Measurements from ENCODE around the gene ARSD.
"Not testable (repeated sequence)": the region's sequence is repeated elsewhere in the genome, so short reads cannot be mapped to it uniquely, and the experiment has no call there.

Gene ARSD

DNA sequence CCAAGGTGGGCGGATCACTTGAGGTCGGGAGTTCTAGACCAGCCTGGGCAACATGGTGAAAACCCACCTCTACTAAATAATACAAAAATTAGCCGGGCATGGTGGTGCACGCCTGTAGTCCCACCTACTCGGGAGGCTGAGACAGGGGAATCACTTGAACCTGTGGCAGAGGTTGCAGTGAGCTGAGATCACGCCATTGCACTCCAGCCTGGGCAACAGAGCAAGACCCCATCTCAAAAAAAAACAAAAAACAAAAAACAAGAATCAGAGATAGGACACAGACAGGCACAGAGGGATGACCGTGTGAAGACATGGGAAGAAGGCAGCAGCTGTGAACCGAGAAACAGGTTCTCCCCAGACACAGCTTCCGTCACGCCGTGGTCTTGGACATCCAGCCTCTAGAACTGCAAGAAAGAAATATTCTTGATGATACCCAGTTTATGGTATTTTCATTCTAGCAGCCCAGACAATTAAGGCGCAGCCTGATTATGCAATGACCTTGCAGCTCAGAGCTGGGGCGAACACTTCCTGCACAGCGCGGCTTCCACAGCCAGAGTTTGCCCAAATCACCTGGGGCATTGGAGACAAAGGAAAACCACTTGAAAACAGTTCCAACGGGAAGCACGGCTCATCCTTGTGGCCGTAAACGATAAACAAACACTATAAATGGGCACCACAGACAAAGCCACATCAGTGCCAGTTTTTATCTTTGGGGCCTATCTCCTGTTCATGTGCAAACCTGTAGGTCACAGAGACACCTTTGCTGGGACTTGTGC lies 4.2 kb upstream of the ARSD start:
- no peak for DNase-seq (ENCODE audit: low read depth in 2 of 2)

DNA sequence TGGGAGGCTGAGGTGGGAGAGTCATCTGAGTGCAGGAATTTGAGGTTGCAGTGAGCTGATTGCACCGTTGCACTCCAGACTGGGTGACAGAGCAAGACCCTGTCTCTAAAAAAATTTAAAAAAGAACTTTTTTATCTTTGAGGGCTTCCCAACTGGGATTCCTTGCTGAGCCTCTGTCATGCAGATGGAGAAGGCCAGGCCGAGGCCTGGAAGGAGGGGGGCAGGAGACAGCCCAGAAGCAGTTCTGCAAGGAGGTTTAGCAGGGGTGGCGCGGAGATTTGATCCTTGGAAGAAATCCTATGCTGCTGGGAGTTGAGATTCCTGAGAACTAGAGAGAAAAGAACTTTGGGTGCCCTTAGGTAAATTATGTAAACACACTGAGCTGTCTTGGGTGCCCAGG lies 2.5 kb upstream of the ARSD start:
- DNase-seq (ENCODE audit: low read depth in 2 of 2) = no peak

DNA sequence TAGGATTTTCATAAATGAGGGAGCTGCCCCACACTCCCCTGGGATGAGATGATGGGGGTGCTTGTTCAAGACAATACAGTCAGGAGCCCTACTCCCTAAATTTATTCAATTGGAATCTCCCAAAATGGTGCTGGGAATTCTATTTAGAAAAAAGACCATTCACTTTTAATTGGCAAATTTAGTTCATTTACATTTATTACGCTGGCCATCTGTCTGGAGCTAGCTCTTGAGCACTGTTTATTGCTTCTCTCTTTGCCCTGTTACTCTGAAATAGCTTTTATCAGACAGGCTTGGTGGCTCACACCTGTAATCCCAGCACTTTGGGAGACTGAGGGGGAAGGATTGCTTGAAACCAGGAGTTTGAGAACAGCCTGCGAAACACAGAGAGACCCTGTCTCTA lies 2.0 kb upstream of the ARSD start:
- DNase-seq (ENCODE audit: low read depth in 2 of 2) = no peak

DNA sequence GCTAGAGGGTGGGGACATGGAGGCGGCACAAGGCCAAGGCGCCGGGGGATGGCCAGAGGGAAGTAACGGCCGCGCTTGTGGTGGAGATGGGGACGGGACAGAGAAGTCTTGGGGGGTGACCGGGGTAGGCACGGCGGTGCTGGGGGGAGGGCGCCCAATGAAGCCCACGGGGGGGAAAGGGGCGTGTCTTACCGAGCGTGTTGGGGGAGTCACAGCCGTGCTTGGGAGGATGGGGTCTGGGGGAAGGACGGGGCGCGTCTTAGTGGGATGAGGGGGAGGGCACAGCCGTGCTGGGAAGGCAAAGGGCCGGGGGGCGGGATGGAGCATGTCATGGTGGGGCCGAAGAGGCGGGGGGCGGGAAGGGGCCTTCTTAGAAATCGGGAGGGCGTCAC lies 952 bp downstream of the ARSD start:
- no peak for DNase-seq (ENCODE audit: low read depth in 2 of 2)

DNA sequence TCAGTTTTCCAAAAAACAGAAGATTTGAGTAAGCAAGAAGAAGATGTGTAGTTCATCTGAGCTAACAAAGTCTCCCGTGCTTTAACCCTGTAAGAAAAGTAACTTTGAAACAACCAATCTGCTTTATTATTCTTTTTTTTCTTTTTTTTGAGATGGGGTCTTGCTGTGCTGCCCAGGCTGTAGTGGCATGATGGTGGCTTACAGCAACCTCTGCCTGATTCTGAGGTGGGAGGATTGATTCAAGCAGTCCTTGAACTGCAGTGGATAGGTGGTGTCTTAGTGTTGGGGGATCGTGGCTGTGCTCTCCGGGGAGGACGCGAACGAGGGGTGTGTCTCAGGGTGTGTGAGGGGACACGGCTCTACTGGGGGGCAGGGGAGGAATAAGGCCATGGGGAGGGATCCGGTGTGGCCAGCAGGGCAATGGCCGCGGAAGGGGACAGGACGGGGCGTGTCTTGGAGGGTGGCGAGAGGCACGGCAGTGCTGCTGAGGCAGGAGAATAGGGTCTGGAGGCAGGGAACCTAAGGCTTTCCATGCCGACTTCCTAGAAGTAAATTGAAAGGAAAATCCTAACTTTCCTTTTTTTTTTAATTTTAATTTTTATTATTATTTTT lies 2.4 kb downstream of the ARSD start:
- no peak for DNase-seq (ENCODE audit: low read depth in 2 of 2)

DNA sequence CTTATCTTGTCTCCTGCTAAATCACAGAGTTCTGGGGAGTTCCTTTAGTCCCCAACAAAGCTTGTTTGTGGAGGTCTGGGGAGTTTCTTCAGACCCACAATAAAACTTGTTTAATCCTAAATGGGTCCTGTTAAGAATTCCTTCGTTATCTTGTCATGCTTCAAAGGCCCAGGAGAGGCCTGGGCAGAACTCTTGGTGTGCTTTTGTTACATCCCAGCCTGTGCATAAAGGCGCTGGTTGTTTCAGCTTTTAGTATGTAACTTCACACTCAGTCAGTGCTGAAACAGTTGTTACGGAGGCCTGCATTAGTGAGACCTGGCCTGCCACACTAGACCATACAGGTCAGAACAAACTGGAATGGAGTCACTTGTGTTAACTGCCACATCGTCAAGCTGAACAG lies 2.9 kb downstream of the ARSD start:
- DNase-seq (ENCODE audit: low read depth in 2 of 2) = not testable (repeated sequence)

DNA sequence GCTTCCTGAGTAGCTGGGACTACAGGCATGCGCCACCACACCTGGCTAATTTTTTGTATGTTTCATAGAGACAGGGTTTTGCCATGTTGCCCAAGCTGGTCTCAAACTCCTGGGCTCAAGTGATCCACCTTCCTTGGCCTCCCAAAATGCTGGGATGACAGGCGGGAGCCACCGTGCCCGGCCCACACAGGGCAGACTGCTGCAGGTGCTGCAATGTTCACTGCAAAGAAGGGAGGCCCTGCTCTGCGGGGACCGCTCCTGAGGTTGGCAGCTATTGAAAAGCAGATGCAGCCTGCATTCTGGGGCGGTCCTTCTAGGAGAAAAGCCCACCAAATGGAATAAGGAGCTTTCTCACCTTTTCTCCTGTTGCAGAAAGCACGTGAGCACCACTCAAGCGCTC lies 5.0 kb downstream of the ARSD start:
- no peak for DNase-seq (ENCODE audit: low read depth in 2 of 2)

DNA sequence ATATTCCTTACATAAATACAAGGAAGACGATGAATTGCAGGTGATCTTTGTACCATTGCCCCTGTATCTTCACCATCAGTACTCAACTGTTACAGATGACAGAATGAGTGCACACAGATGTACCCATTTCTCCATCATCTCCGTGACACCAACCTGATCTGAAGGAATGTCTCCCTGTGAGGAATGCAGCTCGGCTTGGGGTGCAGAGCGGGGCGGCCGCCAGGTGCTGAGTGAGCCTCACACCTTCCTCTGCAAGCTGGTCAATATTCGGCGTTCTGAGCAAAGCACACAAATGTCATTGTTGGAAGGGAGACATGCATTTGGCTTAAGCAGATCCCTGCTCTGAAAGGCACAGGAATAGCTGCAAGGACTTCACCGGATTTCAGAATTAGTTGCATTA lies 7.4 kb downstream of the ARSD start:
- no peak for DNase-seq (ENCODE audit: low read depth in 2 of 2)

DNA sequence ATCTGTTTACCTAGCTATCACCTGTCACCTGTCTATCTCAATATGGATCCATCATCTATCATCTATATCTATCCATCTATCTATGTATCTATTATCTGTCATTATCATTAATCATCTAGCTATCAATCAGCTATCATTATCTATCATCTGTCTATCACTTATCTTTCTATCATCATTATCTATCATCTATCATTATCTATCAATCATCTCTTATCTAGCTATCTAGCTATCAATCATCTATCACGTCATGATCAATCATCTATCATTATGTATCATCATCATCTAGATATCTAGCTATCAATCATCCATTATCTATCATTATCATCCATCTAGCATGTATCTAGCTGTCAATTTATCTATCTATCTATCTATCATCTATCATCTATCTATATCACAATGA lies 7.9 kb downstream of the ARSD start:
- DNase-seq (ENCODE audit: low read depth in 2 of 2) = no peak

DNA sequence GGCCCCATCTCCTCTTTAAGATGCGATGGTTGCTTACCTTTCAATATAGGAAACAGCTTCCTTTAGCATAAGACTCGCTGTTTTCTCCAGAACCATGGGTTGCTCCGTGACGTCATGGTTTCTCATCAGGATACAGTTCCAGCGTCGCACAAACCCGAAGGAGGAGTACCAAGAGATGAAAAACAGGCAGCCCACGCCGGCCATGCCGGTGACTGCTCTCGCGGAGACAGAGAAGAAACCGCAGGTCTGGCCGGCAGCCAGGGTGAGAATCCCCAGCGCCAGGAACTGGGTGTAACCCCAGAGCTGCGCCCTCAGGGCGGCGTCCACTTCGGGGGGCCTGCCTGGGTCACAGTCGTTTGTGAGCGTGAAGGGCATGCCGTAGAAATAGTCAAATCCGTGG lies 11.4 kb downstream of the ARSD start:
- DNase-seq (ENCODE audit: low read depth in 2 of 2) = no peak

DNA sequence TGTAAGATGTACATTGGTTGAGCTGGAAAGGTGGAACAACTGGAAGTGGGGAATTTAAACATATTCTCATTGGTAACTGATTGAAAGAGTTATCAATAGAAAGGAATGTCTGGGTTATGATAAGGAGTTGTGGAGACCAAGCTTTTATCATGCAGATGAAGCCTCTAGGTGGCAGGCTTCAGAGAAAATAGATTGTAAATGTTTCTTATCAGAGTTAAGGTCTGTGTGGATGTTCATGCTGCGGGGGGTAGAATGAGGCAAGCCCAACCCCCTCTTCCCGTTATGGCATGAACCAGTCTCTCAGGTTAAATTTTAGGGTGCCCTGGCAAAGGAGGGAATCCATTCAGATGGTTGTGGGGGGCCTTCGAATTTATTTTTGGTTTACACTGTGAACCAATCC lies 16.0 kb downstream of the ARSD start:
- DNase-seq (ENCODE audit: low read depth in 2 of 2) = no peak

DNA sequence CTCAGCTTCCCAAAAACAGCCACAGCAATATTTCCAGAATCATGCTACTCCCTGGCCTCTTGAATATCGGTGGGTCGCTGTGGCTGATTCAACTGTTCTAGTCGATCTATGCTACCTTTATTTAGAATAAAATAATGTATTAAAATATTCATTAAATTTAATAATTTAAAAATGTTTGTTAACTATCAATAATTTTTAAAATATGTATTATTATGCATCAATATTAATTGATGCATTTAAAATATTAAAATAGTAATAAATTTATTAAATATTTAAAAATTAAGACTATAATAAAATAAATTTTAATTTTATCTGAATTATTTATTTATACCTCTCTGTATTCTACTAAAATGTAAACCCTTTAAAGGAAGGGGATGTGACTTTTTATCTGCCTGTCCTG lies 19.0 kb downstream of the ARSD start:
- no peak for DNase-seq (ENCODE audit: low read depth in 2 of 2)

DNA sequence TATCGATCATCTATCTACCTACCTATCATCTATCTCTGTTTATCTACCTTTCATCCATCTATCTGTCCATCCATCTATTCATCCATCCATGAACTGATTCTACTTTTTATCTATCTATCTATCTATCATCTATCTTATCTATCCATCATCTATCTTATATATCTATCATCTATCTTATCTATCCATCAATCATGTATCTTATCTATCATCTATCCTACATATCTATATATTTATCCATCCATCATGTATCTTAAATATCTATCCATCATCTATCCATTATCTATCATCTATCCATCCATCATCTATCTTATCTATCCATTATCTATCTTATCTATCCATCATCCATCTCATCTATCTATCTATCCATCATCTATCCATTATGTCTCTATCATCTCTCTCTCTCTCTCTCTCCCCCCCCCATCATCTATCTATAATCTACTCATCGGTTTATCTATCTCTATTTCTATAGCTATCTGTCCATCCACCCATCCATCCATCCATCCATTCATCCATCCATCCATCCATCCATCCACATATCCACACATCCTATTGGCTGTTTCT lies 20.9 kb downstream of the ARSD start:
- no peak for DNase-seq (ENCODE audit: low read depth in 2 of 2)

DNA sequence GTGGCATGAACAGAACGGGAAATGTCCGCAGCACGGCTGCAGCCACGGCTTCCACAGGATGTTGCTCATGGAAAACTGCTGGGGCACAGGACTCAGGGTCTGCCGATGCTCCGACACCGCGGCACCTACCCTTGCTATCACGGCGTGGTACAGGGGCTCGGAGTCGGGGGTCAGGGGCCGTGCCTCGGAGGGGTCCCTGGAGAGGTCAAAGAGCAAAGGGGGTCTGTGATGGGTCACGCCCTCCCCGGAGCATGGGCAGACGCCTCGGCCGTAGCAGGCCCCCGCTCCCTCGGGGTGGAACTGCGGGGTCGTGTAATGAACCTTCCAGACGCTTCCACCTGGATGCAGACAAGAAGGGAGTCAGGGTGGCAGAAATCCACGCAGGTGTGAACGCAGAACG lies 21.8 kb downstream of the ARSD start:
- DNase-seq (ENCODE audit: low read depth in 2 of 2) = no peak

DNA sequence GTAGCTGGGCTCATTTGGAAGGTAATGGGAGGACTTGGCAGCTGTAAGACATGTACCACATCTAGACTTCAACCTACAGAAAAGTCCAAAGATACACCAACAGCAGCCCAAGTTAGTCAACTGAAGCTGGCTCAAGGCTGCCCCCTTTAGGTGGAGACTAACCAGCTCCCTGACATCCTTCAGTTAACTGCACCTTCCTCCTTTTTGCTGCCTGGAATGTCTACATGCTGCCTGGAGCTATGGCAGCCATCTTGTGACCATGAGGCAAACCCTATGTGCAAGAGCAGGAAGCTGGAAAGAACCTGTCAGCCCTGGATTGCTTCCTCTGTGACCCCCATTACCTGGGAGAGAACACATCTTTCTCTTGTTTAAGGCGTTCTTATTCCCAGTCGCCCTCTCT lies 25.8 kb downstream of the ARSD start:
- DNase-seq (ENCODE audit: low read depth in 2 of 2) = no peak

DNA sequence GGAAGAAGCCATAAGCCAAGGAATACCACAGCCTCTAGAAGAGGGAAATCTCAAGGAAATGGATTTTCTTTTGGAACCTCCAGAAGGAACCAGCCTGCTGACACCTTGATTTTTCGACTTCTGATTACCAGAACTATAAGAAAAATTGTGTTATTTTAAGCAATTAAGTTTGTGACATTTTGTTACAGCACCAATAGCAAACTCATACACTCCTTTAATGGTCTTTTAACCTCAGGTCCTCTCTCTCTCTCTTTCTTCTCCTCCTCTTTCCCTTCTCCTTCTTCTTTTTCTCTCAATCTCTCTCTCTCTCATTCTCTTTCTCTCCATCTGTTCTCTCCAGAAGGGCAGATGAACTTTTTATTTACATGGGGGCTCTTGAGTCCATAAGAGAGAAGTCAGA lies 26.3 kb downstream of the ARSD start:
- DNase-seq (ENCODE audit: low read depth in 2 of 2) = no peak

DNA sequence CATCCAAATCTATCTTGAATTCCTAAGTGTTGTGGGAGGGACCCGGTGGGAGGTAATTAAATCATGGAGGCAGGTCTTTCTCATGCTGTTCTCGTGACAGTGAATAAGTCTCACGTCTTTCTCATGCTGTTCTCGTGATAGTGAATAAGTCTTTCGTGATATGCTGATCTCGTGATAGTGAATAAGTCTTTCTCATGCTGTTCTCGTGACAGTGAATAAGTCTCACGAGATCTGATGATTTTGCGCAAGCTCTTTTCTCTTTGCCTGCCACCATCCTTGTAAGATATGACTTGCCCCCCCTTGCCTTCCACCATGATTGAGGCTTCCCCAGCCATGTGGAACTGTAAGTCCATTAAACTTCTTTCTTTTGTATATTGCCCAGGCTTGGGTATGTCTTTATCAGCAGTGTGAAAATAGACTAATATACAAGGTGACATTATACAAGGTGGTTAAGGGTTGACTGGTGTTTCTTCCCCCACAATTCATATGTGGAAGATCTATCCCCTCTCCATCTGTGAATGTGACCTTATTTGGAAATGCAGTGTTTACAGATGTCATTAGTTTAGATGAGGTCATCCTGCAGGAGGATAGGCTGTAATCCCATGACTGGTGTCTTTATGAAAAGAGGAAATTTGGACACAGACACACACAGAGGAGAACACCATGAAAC lies 27.6 kb downstream of the ARSD start:
- no peak for DNase-seq (ENCODE audit: low read depth in 2 of 2)

DNA sequence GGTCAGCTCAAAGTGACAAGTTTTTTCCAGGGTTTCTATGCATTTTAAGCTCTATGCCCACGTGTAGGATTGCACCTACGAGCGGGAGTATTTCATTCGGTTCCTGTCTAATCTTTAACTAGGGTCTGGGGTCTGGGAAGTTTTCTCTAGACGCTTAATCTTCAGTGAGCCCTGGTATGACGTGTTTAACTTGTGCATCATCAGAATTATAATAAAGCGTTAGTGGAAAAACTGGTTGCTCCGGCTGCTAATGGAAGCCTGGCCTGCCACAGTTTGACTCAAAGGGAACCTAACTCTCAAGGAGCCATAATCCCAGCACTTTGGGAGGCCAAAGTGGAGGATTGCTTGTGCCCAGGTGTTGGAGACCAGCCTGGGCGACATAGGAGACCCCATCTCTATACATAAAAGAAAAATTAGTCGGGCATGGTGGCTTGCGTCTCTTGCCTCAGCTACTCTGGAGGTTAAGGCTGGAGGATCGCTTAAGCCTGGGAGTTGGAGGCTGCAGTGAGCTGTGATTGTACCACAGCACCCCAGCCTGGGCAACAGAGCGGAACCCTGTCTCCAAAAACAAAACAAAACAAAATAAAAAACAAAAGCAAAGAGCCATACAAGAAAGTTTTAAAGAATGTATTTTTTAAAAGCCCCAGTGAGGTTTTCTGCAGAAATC lies 30.2 kb downstream of the ARSD start:
- DNase-seq (ENCODE audit: low read depth in 2 of 2) = no peak

DNA sequence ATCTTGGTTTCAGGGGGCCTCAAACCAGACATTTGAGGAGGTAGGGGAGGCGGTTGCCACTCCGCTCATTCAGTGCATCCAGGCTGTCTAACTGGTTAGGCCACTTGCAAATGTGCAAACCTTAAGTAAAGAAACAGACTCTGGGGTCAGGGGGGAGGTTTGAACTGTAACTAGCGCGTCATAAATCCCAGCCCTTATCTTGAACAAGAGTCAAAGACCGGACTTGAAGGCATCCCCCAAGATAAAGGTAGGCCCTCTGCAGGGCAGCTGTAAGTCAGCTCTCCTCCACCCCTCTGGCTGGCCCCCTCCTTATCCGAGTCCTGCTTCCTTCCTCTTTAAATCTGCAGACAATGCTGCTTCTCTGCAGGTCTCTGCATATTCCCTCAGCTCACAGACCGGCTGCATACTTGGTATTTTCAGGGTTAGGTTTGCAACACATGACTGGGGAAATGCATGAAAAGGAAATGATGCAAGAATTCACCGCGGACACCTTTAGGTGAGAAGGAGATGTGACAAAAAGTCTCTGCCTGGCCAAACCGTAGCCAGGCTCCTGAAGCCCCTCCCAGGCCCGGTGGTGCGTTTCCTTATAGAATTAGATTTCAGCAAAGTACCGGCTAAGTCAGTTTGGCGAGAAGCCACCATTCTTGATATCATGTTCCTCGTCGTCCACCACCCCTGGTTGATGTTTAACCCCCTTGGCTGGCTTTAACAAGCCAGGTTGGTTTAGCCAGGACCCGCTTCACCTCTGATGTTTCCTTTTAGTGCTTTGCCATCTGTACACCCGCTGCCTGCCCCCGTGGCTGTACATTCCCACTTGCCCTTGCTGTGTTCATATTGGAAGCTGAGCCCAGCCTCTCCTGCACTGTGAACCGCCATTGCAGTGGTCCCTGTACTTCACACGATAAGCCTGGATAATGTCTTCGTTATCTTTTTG lies 31.2 kb downstream of the ARSD start:
- DNase-seq (ENCODE audit: low read depth in 2 of 2) = peak; percentile 1 to 11

DNA sequence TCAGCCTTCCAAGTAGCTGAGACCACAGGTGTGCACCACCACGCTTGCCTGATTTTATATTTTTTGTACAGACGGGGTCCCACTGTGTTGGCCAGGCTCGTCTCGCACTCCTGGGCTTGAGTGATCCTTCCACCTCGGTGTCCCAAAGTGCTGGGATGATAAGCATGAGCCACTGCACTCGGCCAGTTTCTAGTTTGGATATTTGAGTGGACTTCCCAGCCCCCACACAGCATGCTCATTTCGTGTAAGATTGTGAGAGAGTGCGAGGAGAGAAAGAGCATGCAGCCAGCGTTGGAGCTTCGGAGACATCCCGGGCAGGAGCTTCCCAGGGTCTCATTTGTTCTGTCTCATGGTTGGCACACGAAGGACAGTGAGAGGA lies 31.8 kb downstream of the ARSD start:
- no peak for DNase-seq (ENCODE audit: low read depth in 2 of 2)

DNA sequence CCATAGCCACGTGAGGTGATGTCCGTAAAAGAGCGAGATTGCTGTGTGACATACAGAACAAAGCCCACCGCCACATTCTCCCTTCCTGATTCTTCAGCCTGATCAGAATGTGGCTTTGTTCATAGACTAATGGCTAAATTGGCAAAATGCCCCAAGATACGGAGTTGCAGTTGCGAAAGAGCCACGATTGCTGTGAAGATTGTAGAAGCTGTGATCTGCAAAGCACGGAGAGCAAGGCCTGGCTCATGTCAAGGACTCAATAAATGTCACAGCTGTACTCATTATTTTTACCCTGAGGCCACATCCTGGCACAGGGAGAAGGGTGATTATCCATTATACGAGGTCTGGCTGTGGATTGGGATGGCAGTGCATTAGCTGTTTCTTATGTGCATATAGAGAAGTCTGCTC lies 34.2 kb downstream of the ARSD start:
- no peak for DNase-seq (ENCODE audit: low read depth in 2 of 2)
